Activated naive CD4-positive, alpha-beta T cell treated with anti-CD3 and anti-CD28 coated beads for 36 hours (primary cell): ENCODE results near the gene AANAT. TPM values are rescaled to one million over a fixed set of nuclear protein-coding genes. Genes with fewer than 3 reads are reported as not detected.

Source experiments
- CTCF ChIA-PET: fragments of 350-600 bp; sonication (Branson Sonifier 250); formaldehyde crosslinking; loops from one replicate; lab custom pipeline; 2021; ENCODE audit warnings: antibody characterized with exemption; lab: Charles Lee
- DNase-seq: peaks from one replicate; pipeline ENCODE4 v3.0.0-alpha.2; 2020
- H3K27ac Mint-ChIP-seq: one replicate; pipeline ENCODE4 v1.8.0; 2021; ENCODE audit warnings: mild to moderate bottlenecking, mixed read lengths
- H3K27me3 Mint-ChIP-seq: one replicate; pipeline ENCODE4 v1.8.0; 2021; ENCODE audit warnings: low read depth, mixed read lengths
- H3K36me3 Mint-ChIP-seq: one replicate; pipeline ENCODE4 v1.8.0; 2021; ENCODE audit warnings: low read depth, mixed read lengths
- H3K4me1 Mint-ChIP-seq: one replicate; pipeline ENCODE4 v1.8.0; 2021; ENCODE audit warnings: low read depth, mixed read lengths
- H3K4me3 Mint-ChIP-seq: one replicate; pipeline ENCODE4 v1.8.0; 2021; ENCODE audit warnings: mild to moderate bottlenecking, moderate library complexity, mixed read lengths
- H3K9me3 Mint-ChIP-seq: one replicate; pipeline ENCODE4 v1.8.0; 2021; ENCODE audit warnings: mixed read lengths
- intact Hi-C: fragments of 100-400 bp; cut with micrococcal nuclease; formaldehyde crosslinking; loops from one replicate; pipeline ENCODE4 v1.15.1; 2023
- total RNA-seq, 2 experiments: library from RNA; stranded (reverse); gene quantifications; one replicate each; pipeline ENCODE4 v1.2.3, GENCODE V29; 2021

AANAT gene
- total RNA-seq, 2 experiments from 2014 or later = not detected

GRCh38 chr17:76433693-76434092 is 33.7 kb upstream of the AANAT start:
- CTCF ChIA-PET = no interaction called here
- Mint-ChIP-seq H3K36me3 (peaks cover 2% of the 10 kb centered on the region), H3K4me3 (no peak overlapping the region), H3K27me3 (no peaks in the 10 kb centered on the region), H3K4me1 (peaks cover 2% of the 10 kb centered on the region), H3K27ac (no peak overlapping the region), H3K9me3 (no peaks in the 10 kb centered on the region)
- DNase-seq = no peak
- intact Hi-C loops = no loop called here

- no peak for DNase-seq
- no peak overlapping the region for H3K27ac Mint-ChIP-seq
- intact Hi-C loops = no loop called here
- no peaks in the 10 kb centered on the region for H3K27me3 Mint-ChIP-seq
- CTCF ChIA-PET = interaction anchor here (0.7 to 1.7 kb wide), 9 partner anchors 8 to 50 kb away, joined by 3 to 6 read pairs (median 5); partner anchors contain the start of genes AANAT and SPHK1
- no peak overlapping the region for H3K4me3 Mint-ChIP-seq
- H3K4me1 Mint-ChIP-seq = peaks cover 7% of the 10 kb centered on the region
- peaks cover 2% of the 10 kb centered on the region for H3K36me3 Mint-ChIP-seq
- no peaks in the 10 kb centered on the region for H3K9me3 Mint-ChIP-seq
These were observed 32.5 kb upstream of the AANAT start for GRCh38 chr17:76434870-76435269.

GRCh38 chr17:76435751-76436150 is 31.7 kb upstream of the AANAT start:
- Mint-ChIP-seq H3K4me1 (peaks cover 7% of the 10 kb centered on the region), H3K36me3 (peaks cover 2% of the 10 kb centered on the region), H3K9me3 (no peaks in the 10 kb centered on the region), H3K27ac (no peak overlapping the region), H3K4me3 (no peak overlapping the region), H3K27me3 (no peaks in the 10 kb centered on the region)
- intact Hi-C loops = no loop called here
- CTCF ChIA-PET = interaction anchor here (1.1 to 1.7 kb wide), 8 partner anchors 9 to 87 kb away, joined by 3 to 6 read pairs (median 4); partner anchors contain the start of genes AANAT and SPHK1
- no peak for DNase-seq

- CTCF ChIA-PET = no interaction called here
- H3K36me3 Mint-ChIP-seq = peaks cover 2% of the 10 kb centered on the region
- H3K9me3 Mint-ChIP-seq = no peaks in the 10 kb centered on the region
- H3K4me3 Mint-ChIP-seq = no peak overlapping the region
- no peaks in the 10 kb centered on the region for H3K27me3 Mint-ChIP-seq
- no peak for DNase-seq
- intact Hi-C loops = no loop called here
- no peak overlapping the region for H3K27ac Mint-ChIP-seq
- H3K4me1 Mint-ChIP-seq = peaks cover 13% of the 10 kb centered on the region
These were observed 29.7 kb upstream of the AANAT start for GRCh38 chr17:76437467-76438402.

- CTCF ChIA-PET = no interaction called here
- DNase-seq = no peak
- Mint-ChIP-seq H3K9me3 (no peaks in the 10 kb centered on the region), H3K27me3 (no peaks in the 10 kb centered on the region), H3K4me3 (no peak overlapping the region), H3K36me3 (peaks cover 2% of the 10 kb centered on the region), H3K27ac (no peak overlapping the region), H3K4me1 (peaks cover 21% of the 10 kb centered on the region)
- intact Hi-C loops = no loop called here
These were observed 28.5 kb upstream of the AANAT start for GRCh38 chr17:76438906-76439305.

GRCh38 chr17:76439314-76439928 is 28.0 kb upstream of the AANAT start:
- DNase-seq = no peak
- no peak overlapping the region for H3K27ac Mint-ChIP-seq
- intact Hi-C loops = no loop called here
- no peak overlapping the region for H3K4me3 Mint-ChIP-seq
- CTCF ChIA-PET = interaction anchor here (0.7 kb wide), 1 partner anchor 242 kb away, joined by 3 read pairs; no protein-coding TSS in a partner anchor
- no peaks in the 10 kb centered on the region for H3K9me3 Mint-ChIP-seq
- peaks cover 2% of the 10 kb centered on the region for H3K36me3 Mint-ChIP-seq
- no peaks in the 10 kb centered on the region for H3K27me3 Mint-ChIP-seq
- H3K4me1 Mint-ChIP-seq = peaks cover 24% of the 10 kb centered on the region

GRCh38 chr17:76440751-76441362 is 26.5 kb upstream of the AANAT start:
- intact Hi-C loops = no loop called here
- H3K27me3 Mint-ChIP-seq = no peaks in the 10 kb centered on the region
- CTCF ChIA-PET = interaction anchor here (0.6 kb wide), 1 partner anchor 437 kb away, joined by 7 read pairs; no protein-coding TSS in a partner anchor
- H3K36me3 Mint-ChIP-seq = no peaks in the 10 kb centered on the region
- peaks cover 38% of the 10 kb centered on the region for H3K4me1 Mint-ChIP-seq
- H3K27ac Mint-ChIP-seq = no peak overlapping the region
- H3K9me3 Mint-ChIP-seq = no peaks in the 10 kb centered on the region
- no peak overlapping the region for H3K4me3 Mint-ChIP-seq
- DNase-seq = no peak

GRCh38 chr17:76441686-76442340 is 25.6 kb upstream of the AANAT start:
- H3K36me3 Mint-ChIP-seq = no peaks in the 10 kb centered on the region
- no peak for DNase-seq
- no peak overlapping the region for H3K27ac Mint-ChIP-seq
- no peak overlapping the region for H3K4me3 Mint-ChIP-seq
- H3K9me3 Mint-ChIP-seq = no peaks in the 10 kb centered on the region
- intact Hi-C loops = no loop called here
- no peaks in the 10 kb centered on the region for H3K27me3 Mint-ChIP-seq
- CTCF ChIA-PET = no interaction called here
- H3K4me1 Mint-ChIP-seq = peaks cover 48% of the 10 kb centered on the region

- intact Hi-C loops = no loop called here
- CTCF ChIA-PET = interaction anchor here (1.0 kb wide), 1 partner anchor 45 kb away, joined by 4 read pairs; no protein-coding TSS in a partner anchor
- no peak for DNase-seq
- no peaks in the 10 kb centered on the region for H3K36me3 Mint-ChIP-seq
- peaks cover 56% of the 10 kb centered on the region for H3K4me1 Mint-ChIP-seq
- H3K9me3 Mint-ChIP-seq = no peaks in the 10 kb centered on the region
- no peak overlapping the region for H3K27ac Mint-ChIP-seq
- no peaks in the 10 kb centered on the region for H3K27me3 Mint-ChIP-seq
- no peak overlapping the region for H3K4me3 Mint-ChIP-seq
These were observed 24.8 kb upstream of the AANAT start for GRCh38 chr17:76442341-76443338.

- Mint-ChIP-seq H3K27ac (no peak overlapping the region), H3K27me3 (no peaks in the 10 kb centered on the region), H3K4me1 (peaks cover 69% of the 10 kb centered on the region), H3K36me3 (no peaks in the 10 kb centered on the region), H3K9me3 (no peaks in the 10 kb centered on the region), H3K4me3 (no peak overlapping the region)
- CTCF ChIA-PET = interaction anchor here (1.0 to 1.5 kb wide), 3 partner anchors 22 to 47 kb away, joined by 4 to 9 read pairs (median 4); partner anchors contain the start of gene AANAT
- intact Hi-C loops = no loop called here
- no peak for DNase-seq
These were observed 22.7 kb upstream of the AANAT start for GRCh38 chr17:76444518-76445311.
